H7 (cell line): Measurements from ENCODE around the gene SLC25A34. TPM values are rescaled to one million over a fixed set of nuclear protein-coding genes. Genes with fewer than 3 reads are reported as not detected.

Experiments used
- DNase-seq: peaks from one replicate; pipeline ENCODE4 v3.0.0; 2012
- H3K27me3 ChIP-seq: 2 replicates; pipeline ENCODE4 v1.6.0; 2011; ENCODE audit warnings: mild to moderate bottlenecking, low read length; ENCODE audit not compliant: control insufficient read depth, insufficient read depth
- H3K36me3 ChIP-seq: replicated peaks from 2 replicates; pipeline ENCODE4 v1.5.1; 2011; ENCODE audit warnings: low read length; ENCODE audit not compliant: control insufficient read depth, insufficient read depth
- H3K4me3 ChIP-seq: 2 replicates; pipeline ENCODE4 v1.5.1; 2011; ENCODE audit warnings: low read depth, mild to moderate bottlenecking, control low read depth, low read length, moderate library complexity; ENCODE audit not compliant: insufficient read depth
- total RNA-seq: library from RNA; depleted of rRNA; stranded (reverse); fragments of >200 nt; shearing (Covaris generic); gene quantifications from 2 replicates; pipeline ENCODE4 v1.2.3, GENCODE V29; 2014

Gene SLC25A34
- total RNA-seq, 1 experiment from 2014 or later: 1.7 TPM

GRCh38 chr1:15704526-15705183 is 31.4 kb upstream of the SLC25A34 start:
- H3K4me3 ChIP-seq: no peak overlapping the region
- H3K36me3 ChIP-seq: no peaks in the 10 kb centered on the region; the same call in 1 of the 2 replicates
- DNase-seq: peak; percentile 41
- no peaks in the 10 kb centered on the region for H3K27me3 ChIP-seq

- no peak for DNase-seq
- Histone ChIP-seq H3K27me3 (no peaks in the 10 kb centered on the region), H3K4me3 (no peak overlapping the region), H3K36me3 (no peaks in the 10 kb centered on the region; the same call in 1 of the 2 replicates)
Measured at GRCh38 chr1:15705184-15705566, 30.9 kb upstream of the SLC25A34 start.

- Histone ChIP-seq H3K36me3 (no peaks in the 10 kb centered on the region; the same call in 1 of the 2 replicates), H3K27me3 (no peaks in the 10 kb centered on the region), H3K4me3 (no peak overlapping the region)
Measured at GRCh38 chr1:15706751-15707150, 29.3 kb upstream of the SLC25A34 start.

GRCh38 chr1:15707239-15707925 is 28.7 kb upstream of the SLC25A34 start:
- Histone ChIP-seq H3K36me3 (no peaks in the 10 kb centered on the region; the same call in 1 of the 2 replicates), H3K4me3 (no peak overlapping the region), H3K27me3 (no peaks in the 10 kb centered on the region)
- DNase-seq: peak; percentile 26

More at GRCh38 chr1:15706751-15707150, 29.3 kb upstream of the SLC25A34 start:
- peak; percentile 28 for DNase-seq

- Histone ChIP-seq H3K36me3 (no peaks in the 10 kb centered on the region; the same call in 1 of the 2 replicates), H3K4me3 (no peak overlapping the region), H3K27me3 (no peaks in the 10 kb centered on the region)
- DNase-seq: no peak
Measured at GRCh38 chr1:15708486-15709137, 27.4 kb upstream of the SLC25A34 start.

- no peak for DNase-seq
- Histone ChIP-seq H3K27me3 (no peaks in the 10 kb centered on the region), H3K4me3 (no peak overlapping the region), H3K36me3 (no peaks in the 10 kb centered on the region; the same call in 1 of the 2 replicates)
Measured at GRCh38 chr1:15709226-15709625, 26.8 kb upstream of the SLC25A34 start.

GRCh38 chr1:15712168-15712567 is 23.9 kb upstream of the SLC25A34 start:
- DNase-seq: no peak
- H3K27me3 ChIP-seq: no peaks in the 10 kb centered on the region
- peaks cover 4% of the 10 kb centered on the region for H3K36me3 ChIP-seq
- no peak overlapping the region for H3K4me3 ChIP-seq

- no peaks in the 10 kb centered on the region for H3K27me3 ChIP-seq
- H3K36me3 ChIP-seq: peaks cover 14% of the 10 kb centered on the region
- no peak overlapping the region for H3K4me3 ChIP-seq
- no peak for DNase-seq
Measured at GRCh38 chr1:15714406-15715136, 21.5 kb upstream of the SLC25A34 start.

GRCh38 chr1:15717418-15718125 is 18.5 kb upstream of the SLC25A34 start:
- peaks cover 20% of the 10 kb centered on the region for H3K36me3 ChIP-seq
- H3K4me3 ChIP-seq: no peak overlapping the region
- no peaks in the 10 kb centered on the region for H3K27me3 ChIP-seq
- no peak for DNase-seq

- DNase-seq: no peak
- Histone ChIP-seq H3K36me3 (peaks cover 20% of the 10 kb centered on the region), H3K27me3 (no peaks in the 10 kb centered on the region), H3K4me3 (no peak overlapping the region)
Measured at GRCh38 chr1:15718199-15718601, 17.9 kb upstream of the SLC25A34 start.

GRCh38 chr1:15719381-15720120 is 16.5 kb upstream of the SLC25A34 start:
- Histone ChIP-seq H3K36me3 (peaks cover 20% of the 10 kb centered on the region), H3K4me3 (no peak overlapping the region), H3K27me3 (no peaks in the 10 kb centered on the region)
- peak; percentile 47 for DNase-seq

- Histone ChIP-seq H3K36me3 (peaks cover 23% of the 10 kb centered on the region), H3K4me3 (no peak overlapping the region), H3K27me3 (no peaks in the 10 kb centered on the region)
- DNase-seq: no peak
Measured at GRCh38 chr1:15720861-15721260, 15.2 kb upstream of the SLC25A34 start.

GRCh38 chr1:15722411-15722810 is 13.6 kb upstream of the SLC25A34 start:
- Histone ChIP-seq H3K36me3 (peaks cover 19% of the 10 kb centered on the region), H3K27me3 (no peaks in the 10 kb centered on the region), H3K4me3 (no peak overlapping the region)
- no peak for DNase-seq
